Endothelial cell of umbilical vein (primary cell): ENCODE measurements around the gene SCAF1. TPM values are rescaled to one million over a fixed set of nuclear protein-coding genes. Genes with fewer than 3 reads are reported as not detected.

ENCODE experiments used
- BruUV-seq: library from RNA; stranded (reverse); fragments of 400-500 nt; replicated peaks from 2 replicates; lab custom pipeline; 2021; lab: Mats Ljungman, UMichigan
- CTCF ChIA-PET: fragments of 300-600, 350-600 bp; sonication (Branson Sonifier 250); formaldehyde crosslinking; loops from one replicate; lab custom pipeline; 2021; ENCODE audit warnings: antibody characterized with exemption, inconsistent platforms; lab: Charles Lee
- POLR2A ChIA-PET: fragments of 300-600, 350-600 bp; sonication (Branson Sonifier 250); formaldehyde crosslinking; loops from one replicate; lab custom pipeline; 2021; ENCODE audit warnings: antibody characterized with exemption, inconsistent platforms; lab: Charles Lee
- DNase-seq: peaks from one replicate; pipeline ENCODE4 v3.0.0-alpha.2; 2011; ENCODE audit warnings: low read depth, low spot score
- FAIRE-seq: peaks from 2 replicates; lab custom pipeline; 2011; peaks lifted over from hg19 to GRCh38; lab: Jason Lieb, UNC
- H2AFZ ChIP-seq: 2 replicates; pipeline ENCODE4 v1.6.0; 2012; ENCODE audit warnings: low read depth, low read length, control low read depth, inconsistent platforms
- H3K27ac ChIP-seq: 2 replicates; pipeline ENCODE4 v1.5.1; 2011; ENCODE audit warnings: low read depth, mild to moderate bottlenecking, control low read depth, low read length, moderate library complexity; ENCODE audit not compliant: insufficient read depth
- H3K27me3 ChIP-seq, 2 experiments: 2 replicates each; pipeline versions ENCODE4 v1.6.0 to v1.6.1; 2011; ENCODE audit warnings: low read length in 2 of 2, mixed read lengths in 1 of 2; ENCODE audit not compliant: control insufficient read depth in 2 of 2, insufficient read depth in 2 of 2
- H3K36me3 ChIP-seq, 2 experiments: 2 replicates in 1 of 2; 3 replicates in 1 of 2; pipeline ENCODE4 v1.5.1; 2011; ENCODE audit warnings: low read length in 2 of 2, mild to moderate bottlenecking in 1 of 2, moderate library complexity in 1 of 2; ENCODE audit not compliant: control insufficient read depth in 2 of 2, insufficient read depth in 2 of 2; ENCODE audit errors: extremely low read depth in 1 of 2
- H3K4me1 ChIP-seq: 3 replicates; pipeline ENCODE4 v1.5.1; 2011; ENCODE audit warnings: mild to moderate bottlenecking, low read length; ENCODE audit not compliant: control insufficient read depth, insufficient read depth; ENCODE audit errors: extremely low read depth
- H3K4me2 ChIP-seq: 2 replicates; pipeline ENCODE4 v1.6.1; 2011; ENCODE audit warnings: low read length, control low read depth, mixed read lengths; ENCODE audit not compliant: insufficient read depth
- H3K4me3 ChIP-seq, 3 experiments: fragments of 200-600 bp in 1 of 3; sonication (generic), shearing (Covaris generic) in 1 of 3; replicated peaks in 1 of 3; 2 replicates each; pipeline ENCODE4 v1.5.1; 2011 to 2016; ENCODE audit warnings: control low read depth in 3 of 3, low read length in 3 of 3, mild to moderate bottlenecking in 2 of 3, inconsistent platforms in 1 of 3, low read depth in 1 of 3, moderate library complexity in 1 of 3; ENCODE audit not compliant: insufficient read depth in 1 of 3
- H3K79me2 ChIP-seq: 2 replicates; pipeline ENCODE4 v1.6.0; 2012; ENCODE audit warnings: low read length, inconsistent platforms; ENCODE audit not compliant: control insufficient read depth, insufficient read depth
- H3K9ac ChIP-seq: replicated peaks from 2 replicates; pipeline ENCODE3; 2011; ENCODE audit warnings: low read length, control low read depth; ENCODE audit not compliant: insufficient read depth; ENCODE audit errors: extremely low read depth
- H3K9me1 ChIP-seq: replicated peaks from 3 replicates; pipeline ENCODE4 v1.6.0; 2011; ENCODE audit warnings: mild to moderate bottlenecking, low read length; ENCODE audit not compliant: control insufficient read depth, insufficient read depth; ENCODE audit errors: extremely low read depth
- H3K9me3 ChIP-seq: replicated peaks from 2 replicates; pipeline ENCODE4 v1.5.1; 2012; ENCODE audit warnings: low read length, inconsistent platforms; ENCODE audit not compliant: control insufficient read depth, insufficient read depth
- H4K20me1 ChIP-seq: replicated peaks from 2 replicates; pipeline ENCODE3; 2011; ENCODE audit warnings: mild to moderate bottlenecking, low read length; ENCODE audit not compliant: control insufficient read depth, insufficient read depth; ENCODE audit errors: extremely low read depth
- EZH2 ChIP-seq: IDR thresholded peaks from 2 replicates; pipeline ENCODE4 v1.6.1; 2012; ENCODE audit warnings: borderline replicate concordance, low read depth, mild to moderate bottlenecking, moderate library complexity, low read length, inconsistent platforms; ENCODE audit not compliant: severe bottlenecking
- FOS ChIP-seq: IDR thresholded peaks from 2 replicates; pipeline ENCODE4 v1.6.1; 2011; ENCODE audit warnings: mild to moderate bottlenecking, low read length, moderate library complexity, borderline replicate concordance; ENCODE audit not compliant: insufficient read depth
- GATA2 ChIP-seq: IDR thresholded peaks from 2 replicates; pipeline ENCODE4 v1.7.0; 2011; ENCODE audit warnings: low read depth, mild to moderate bottlenecking, moderate library complexity, mixed read lengths, low read length; ENCODE audit not compliant: insufficient read length, insufficient read depth
- JUN ChIP-seq: IDR thresholded peaks from 2 replicates; pipeline ENCODE4 v1.6.1; 2011; ENCODE audit warnings: borderline replicate concordance, low read depth; ENCODE audit not compliant: insufficient read length, insufficient read depth
- MYC ChIP-seq: IDR thresholded peaks from one replicate; pipeline ENCODE4 v1.6.1; 2011; ENCODE audit warnings: mild to moderate bottlenecking, low read depth, low read length
- POLR2A ChIP-seq: IDR thresholded peaks from 2 replicates; pipeline ENCODE4 v1.6.1; 2012; ENCODE audit warnings: low read depth, mild to moderate bottlenecking, control low read depth, low read length
- POLR2AphosphoS5 ChIP-seq: IDR thresholded peaks from 2 replicates; pipeline ENCODE4 v1.6.1; 2012; ENCODE audit warnings: low read depth, mild to moderate bottlenecking, control low read depth, low read length, moderate library complexity; ENCODE audit not compliant: insufficient read depth
- dilution Hi-C: fragments of 300-500 bp; cut with MboI; formaldehyde crosslinking; loops from one replicate; pipeline ENCODE4 v1.15.0; 2019; ENCODE audit warnings: low sequenced_read_pairs; ENCODE audit not compliant: extremely low pct_ligation_motif_present
- intact Hi-C: fragments of 100-400 bp; cut with micrococcal nuclease; formaldehyde crosslinking; loops from one replicate; pipeline ENCODE4 v1.10.0; 2022
- polyA plus RNA-seq, 4 experiments: library from polyadenylated mRNA; depleted of rRNA in 3 of 4; stranded (reverse) in 3 of 4; unstranded in 1 of 4; fragments of >200 nt; gene quantifications; 2 replicates each; pipeline versions ENCODE4 v1.2.1 to v1.2.3, GENCODE V29; 2011 to 2012; ENCODE audit warnings: missing spikeins in 1 of 4
- total RNA-seq: library from RNA; stranded (reverse); gene quantifications from 2 replicates; pipeline ENCODE4 v1.2.3, GENCODE V29; 2021
- TF ChIP-seq, protein P1 (sequence below): IDR thresholded peaks from 2 replicates; pipeline ENCODE4 v1.6.1; 2011; ENCODE audit not compliant: insufficient read depth, insufficient read length
- TF ChIP-seq, protein P2 (sequence below), 2 donors: IDR thresholded peaks; 1 replicate in 1 of 2; 2 replicates in 1 of 2; pipeline ENCODE4 v1.5.1; 2011; ENCODE audit warnings: low read length in 2 of 2, mild to moderate bottlenecking in 2 of 2, moderate library complexity in 2 of 2, control low read depth in 1 of 2, inconsistent platforms in 1 of 2, low read depth in 1 of 2; ENCODE audit not compliant: insufficient read depth in 1 of 2; ENCODE audit errors: extremely low read depth in 1 of 2

Gene SCAF1
- total and polyA plus RNA-seq, 2 donors (not counting 3 experiments of a cell fraction or from before 2014, with no cell fraction given): 13.3 to 75.8 TPM

DNA sequence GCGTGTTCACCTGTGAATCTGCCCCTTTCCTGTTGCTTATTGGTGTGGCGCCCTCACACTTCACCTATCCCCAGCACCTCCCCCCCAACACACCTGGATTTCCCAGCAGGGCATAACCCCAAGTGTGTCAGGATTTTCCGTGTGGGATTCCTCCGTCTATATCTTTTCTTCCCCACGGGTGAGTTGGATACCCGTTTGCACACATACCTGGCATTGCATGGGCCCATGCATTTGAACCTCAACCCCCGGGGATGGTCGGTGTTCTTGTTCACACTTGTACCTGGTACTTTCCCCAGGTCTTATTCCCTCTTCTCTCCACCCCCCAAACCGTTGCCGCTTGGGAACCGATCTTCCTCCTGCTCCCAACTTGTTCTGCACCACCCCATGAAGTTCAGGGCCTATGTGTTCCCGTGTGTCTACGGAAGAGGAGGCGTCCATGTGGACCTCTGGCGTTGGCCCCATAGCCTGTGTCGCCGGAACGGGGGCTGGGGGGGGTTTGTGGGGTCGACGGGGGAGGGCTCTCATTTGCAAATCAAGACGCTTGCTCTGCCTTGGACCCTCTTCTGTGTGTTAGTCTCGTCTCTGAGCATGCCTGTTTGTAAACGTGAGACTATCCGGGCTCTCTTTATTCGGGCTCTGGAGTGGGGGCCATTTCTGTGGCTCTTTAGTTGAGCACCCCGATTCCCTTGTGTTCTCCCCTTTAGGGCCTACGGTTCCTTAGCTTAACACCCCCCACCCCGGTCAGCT lies 49.4 kb upstream of the SCAF1 start:
- H3K4me1 ChIP-seq: peaks cover 16% of the 10 kb centered on the region
- intact Hi-C loops: loop anchor here (1.0 to 5.0 kb wide), 2 partner anchors 22 to 275 kb away; partner anchors contain the start of gene PNKP
- H3K27ac ChIP-seq: no peak overlapping the region
- no peaks in the 10 kb centered on the region for H3K27me3 ChIP-seq
- H3K79me2 ChIP-seq: peaks cover 41% of the 10 kb centered on the region
- H3K9me1 ChIP-seq: no peaks in the 10 kb centered on the region
- peak overlapping the region; percentile 72 for H3K4me2 ChIP-seq
- dilution Hi-C loops: no loop called here
- FAIRE-seq (peak; percentile 47), DNase-seq (no peak)
- BruUV-seq: no TSS peak
- TF ChIP-seq, protein P1, sequence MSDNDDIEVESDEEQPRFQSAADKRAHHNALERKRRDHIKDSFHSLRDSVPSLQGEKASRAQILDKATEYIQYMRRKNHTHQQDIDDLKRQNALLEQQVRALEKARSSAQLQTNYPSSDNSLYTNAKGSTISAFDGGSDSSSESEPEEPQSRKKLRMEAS: no peak
- TF ChIP-seq GATA2 (no peak), MYC (no peak), EZH2 (no peak), FOS (no peak), JUN (no peak), POLR2AphosphoS5 (no peak), POLR2A (no peak)
- TF ChIP-seq, protein P2, sequence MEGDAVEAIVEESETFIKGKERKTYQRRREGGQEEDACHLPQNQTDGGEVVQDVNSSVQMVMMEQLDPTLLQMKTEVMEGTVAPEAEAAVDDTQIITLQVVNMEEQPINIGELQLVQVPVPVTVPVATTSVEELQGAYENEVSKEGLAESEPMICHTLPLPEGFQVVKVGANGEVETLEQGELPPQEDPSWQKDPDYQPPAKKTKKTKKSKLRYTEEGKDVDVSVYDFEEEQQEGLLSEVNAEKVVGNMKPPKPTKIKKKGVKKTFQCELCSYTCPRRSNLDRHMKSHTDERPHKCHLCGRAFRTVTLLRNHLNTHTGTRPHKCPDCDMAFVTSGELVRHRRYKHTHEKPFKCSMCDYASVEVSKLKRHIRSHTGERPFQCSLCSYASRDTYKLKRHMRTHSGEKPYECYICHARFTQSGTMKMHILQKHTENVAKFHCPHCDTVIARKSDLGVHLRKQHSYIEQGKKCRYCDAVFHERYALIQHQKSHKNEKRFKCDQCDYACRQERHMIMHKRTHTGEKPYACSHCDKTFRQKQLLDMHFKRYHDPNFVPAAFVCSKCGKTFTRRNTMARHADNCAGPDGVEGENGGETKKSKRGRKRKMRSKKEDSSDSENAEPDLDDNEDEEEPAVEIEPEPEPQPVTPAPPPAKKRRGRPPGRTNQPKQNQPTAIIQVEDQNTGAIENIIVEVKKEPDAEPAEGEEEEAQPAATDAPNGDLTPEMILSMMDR (IDR thresholded peaks at IDR 0.05; ENCODE audit: extremely low read depth in 1 of 2, insufficient read depth in 1 of 2, low read depth in 1 of 2, low read length in 2 of 2): no peak
- POLR2A ChIA-PET: interaction anchor here (0.6 to 1.7 kb wide), 4 partner anchors 13 to 260 kb away, joined by 3 to 7 read pairs (median 4); partner anchors contain the start of genes NOSIP and RRAS
- CTCF ChIA-PET: interaction anchor here (1.0 kb wide), 1 partner anchor 13 kb away, joined by 3 read pairs; the partner anchor contains the start of gene NOSIP
- H3K36me3 ChIP-seq: peaks cover 6 to 16% of the 10 kb centered on the region in 2 experiments
- H4K20me1 ChIP-seq: no peaks in the 10 kb centered on the region
- H3K9me3 ChIP-seq: no peaks in the 10 kb centered on the region
- peak overlapping the region; percentile 84 to 95 (median 88) for H3K4me3 ChIP-seq
- H3K9ac ChIP-seq: peak overlapping the region; percentile 68
- H2AFZ ChIP-seq: no peak overlapping the region
